SHP77 (cell line): ENCODE results near the gene SPINK9.
A peak's percentile ranks its signal among the peaks of the same experiment; 100 is the strongest.

Source experiments
- DNase-seq, 2 experiments: peaks; one replicate each; lab custom pipeline; 2025; lab: John Stamatoyannopoulos, UW

The SPINK9 gene

DNA sequence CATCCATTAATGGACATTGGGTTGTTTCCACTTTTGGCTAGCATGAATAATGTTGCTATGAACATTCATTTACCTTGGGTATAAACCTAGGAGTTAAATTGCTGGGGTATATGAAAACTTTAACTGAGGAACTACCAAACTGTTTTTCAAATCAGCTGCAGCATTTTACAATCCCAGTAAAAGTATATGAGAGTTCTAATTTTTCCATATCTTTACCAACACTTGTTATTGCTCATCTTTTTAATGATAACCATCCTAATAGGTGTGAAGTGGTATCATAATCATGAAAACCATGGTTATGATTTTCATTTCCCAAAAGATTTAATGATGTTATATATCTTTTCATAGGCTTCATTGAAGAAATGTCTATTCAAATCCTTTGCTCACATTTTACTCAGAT, 32.9 kb downstream of the SPINK9 start:
- DNase-seq = no peak

DNA sequence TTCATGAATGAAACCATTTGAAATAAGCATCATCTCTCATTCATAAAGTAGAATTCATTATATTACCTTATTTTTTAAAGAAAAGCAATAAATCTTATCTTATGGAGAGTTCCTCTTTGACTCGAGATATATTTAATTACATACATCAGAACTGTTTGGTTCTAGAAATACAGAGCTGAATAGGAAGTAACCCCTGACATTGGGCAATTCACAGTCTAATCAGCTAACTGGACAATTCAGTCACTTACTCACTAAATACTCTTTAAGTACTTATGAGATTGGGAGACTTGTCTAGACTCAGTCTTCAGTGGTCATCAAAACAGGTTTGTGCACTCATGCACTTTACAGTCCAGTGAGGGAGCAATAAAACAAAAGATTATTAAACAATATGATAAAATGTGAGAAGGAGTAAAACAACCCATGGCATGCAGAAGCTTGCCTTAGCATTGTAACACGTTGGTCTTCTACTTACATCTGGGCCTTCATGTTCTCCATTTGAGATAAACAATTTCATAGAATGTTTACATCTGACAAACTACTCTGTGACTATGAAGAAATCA, 36.9 kb downstream of the SPINK9 start:
- DNase-seq = no peak

DNA sequence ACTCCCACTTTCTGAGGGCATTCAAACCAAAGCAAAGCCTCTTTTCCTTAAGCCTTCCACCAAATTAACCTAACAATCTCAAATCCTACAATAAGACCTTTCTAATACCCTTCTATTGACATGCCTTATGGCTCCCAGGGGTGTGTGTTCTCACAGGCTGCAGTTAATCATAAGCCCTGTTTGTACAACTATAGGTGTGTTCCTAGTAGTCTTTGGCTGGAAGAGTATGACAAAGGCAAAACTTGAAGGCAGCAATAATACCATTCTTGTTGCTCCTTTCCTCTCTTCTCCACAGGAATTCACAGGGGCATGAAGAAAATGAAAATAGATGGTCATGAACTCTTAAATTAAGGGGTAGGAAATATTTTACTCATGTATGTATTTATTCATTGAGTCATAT, 37.5 kb downstream of the SPINK9 start:
- DNase-seq = no peak

DNA sequence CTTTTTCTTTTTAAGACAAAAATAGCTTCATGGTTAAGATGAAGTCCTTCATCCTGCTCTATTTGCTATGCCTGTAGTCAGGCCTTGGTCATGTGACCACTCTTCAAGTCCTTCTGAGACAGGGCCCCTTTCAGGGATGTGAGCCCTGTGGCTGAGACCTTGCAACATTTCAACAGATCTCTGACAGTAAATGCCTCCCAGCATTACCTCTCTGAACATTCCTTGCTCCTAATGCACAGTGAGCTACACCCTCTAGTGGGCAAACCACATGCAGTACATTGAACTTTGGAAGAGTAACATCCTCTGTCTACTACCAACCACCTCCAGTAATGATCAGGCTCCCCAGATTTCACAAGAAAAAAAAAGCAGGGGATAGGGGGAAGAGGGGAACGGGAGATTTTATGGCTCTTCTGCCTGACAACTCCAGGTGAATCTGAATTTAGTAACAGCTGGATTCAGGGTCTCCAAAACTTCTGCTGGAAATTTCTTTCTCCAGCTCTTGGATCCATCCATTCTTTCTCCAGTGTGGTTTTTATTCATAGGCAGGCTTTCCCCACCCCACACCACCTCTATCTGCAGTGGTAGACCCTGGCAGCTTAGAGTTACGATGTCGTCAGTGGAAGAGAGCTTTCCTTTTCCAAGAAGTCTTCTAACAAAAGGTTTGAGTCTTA, 39.5 kb downstream of the SPINK9 start:
- peak; percentile 50 to 56 for DNase-seq

DNA sequence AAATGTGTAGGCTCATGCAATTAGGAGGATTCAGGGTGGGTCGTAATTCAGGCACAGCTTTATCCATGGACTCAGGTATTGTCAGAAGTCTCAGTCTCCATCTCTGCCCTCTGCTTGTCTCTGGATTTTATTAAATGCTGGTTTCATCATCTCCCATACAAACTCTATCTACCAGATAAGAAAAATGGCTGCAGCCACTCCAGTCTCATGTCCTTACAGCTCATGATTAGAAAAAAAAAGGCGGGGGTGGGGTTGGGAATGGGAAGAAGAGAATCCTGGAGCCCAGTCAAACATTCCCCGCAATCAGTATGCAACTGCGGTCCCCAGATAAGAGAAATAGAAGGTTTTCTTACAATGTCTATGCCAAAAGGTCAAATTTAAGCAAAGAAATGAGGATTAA, 40.8 kb downstream of the SPINK9 start:
- DNase-seq = no peak

DNA sequence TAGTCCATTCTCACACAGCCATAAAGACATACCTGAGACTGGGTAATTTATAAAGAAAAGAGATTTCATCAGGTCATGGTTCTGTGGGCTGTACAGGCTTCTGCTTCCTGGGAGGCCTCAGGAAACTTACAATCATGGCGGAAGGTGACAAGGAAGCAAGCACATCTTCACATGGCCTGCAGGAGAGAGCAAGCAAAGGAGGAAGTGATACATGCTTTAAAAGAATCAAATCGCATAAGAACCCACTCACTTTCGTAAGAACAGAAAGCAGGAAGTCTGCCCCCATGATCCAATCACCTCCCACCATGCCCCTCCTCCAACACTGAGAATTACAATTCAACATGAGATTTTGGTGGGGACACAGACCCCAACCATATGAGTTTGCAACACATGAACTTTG, 43.3 kb downstream of the SPINK9 start:
- DNase-seq = no peak

DNA sequence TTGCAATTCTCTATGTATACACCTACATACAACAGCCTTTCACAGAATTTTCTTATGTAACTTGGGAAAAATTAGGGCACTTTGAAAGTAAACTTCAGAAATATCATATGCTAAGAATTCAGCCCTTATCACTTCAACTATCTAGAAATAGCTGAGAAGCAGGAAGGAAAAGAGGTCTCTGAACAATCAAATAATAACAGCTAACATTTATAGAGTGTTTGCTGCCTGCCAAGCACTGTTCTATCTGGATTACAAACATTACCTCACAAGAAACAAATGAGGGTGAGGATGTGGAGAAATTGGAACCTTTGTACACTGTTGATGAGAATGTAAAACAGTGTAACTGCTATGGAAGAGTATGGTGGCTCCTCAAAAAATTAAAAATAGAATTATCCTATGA, 44.0 kb downstream of the SPINK9 start:
- no peak for DNase-seq

DNA sequence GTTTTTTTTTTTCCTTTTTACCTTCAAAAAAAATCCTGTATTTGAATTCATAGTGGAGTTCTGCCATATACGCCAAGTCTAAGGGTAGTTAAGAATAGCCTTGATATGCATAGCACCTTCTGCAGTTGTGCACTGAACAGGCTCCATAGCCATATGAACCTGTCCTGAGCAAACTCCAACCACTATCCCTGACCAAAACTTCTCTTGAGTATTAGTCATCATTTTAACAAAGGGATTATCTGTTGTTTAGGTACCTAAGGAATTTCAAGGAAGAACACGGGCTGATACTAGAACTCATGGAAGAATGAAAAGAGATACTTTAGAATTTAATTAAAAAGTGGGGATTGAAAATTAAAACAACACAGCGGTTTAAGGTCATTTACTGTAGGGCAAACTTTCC, 46.5 kb downstream of the SPINK9 start:
- no peak for DNase-seq

DNA sequence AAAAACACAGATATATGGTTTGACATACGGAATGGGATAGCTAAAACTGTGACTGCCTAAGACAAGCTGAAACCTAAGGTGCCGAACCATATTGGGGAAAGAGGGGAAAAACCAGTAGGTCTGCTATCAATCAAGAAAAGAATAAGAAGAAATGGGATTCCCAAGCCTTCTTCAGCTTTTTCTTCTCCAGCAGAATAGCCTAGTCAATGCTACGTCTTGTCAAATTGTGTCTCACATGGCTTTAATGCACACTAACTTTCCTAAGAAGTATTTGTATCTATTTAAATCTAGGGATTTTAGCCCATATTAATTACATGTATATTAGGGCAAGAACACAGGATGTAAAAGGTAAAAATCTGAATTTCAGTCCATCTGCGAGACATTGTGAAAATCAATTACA, 47.6 kb downstream of the SPINK9 start:
- DNase-seq = no peak

DNA sequence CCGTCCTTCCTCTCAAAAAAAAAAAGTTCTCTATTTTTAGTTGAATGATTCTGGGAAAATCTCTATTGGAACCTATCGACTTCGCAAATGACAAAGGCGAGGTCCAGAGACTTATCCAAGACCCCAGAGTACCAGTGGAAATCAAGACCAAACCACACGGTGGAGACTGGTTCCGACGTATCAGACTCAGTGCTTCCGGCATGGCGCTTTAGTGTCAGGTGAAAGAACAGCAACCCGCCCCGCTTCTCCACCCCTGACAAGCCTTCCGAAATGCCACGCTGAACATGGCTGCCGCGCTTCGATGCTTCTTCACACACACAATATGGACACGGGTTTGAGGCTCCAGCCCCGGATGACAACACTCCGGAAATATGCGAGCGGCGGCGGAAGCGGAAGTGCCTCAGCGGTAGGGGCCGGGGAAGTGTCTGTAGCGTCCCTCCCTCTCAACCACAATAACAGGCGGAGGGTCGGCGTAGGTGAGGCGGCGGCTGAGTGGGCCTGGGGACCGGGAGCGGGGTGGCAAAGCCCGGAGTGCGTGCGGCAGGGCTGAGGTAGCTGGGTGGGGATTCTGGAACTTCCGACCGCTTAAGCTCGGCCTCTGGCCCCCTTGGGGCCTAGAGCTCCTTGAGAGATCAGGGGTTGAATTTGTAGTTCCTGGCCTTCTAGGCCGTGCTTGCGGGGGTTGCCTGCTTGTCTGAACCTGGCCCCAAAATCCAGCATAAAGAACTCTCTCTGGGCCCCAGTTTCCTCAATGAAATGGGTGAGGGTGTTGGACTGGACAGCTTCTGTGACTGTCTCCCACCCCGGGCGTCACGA, 48.4 kb downstream of the SPINK9 start, which contains the start of gene FBXO38:
Gene FBXO38 (plus strand): TSS at position 395 of the 816 bp plus-strand sequence. CDS start 10,819 bp downstream, outside the sequence.
- DNase-seq = peak; percentile 94 to 97

DNA sequence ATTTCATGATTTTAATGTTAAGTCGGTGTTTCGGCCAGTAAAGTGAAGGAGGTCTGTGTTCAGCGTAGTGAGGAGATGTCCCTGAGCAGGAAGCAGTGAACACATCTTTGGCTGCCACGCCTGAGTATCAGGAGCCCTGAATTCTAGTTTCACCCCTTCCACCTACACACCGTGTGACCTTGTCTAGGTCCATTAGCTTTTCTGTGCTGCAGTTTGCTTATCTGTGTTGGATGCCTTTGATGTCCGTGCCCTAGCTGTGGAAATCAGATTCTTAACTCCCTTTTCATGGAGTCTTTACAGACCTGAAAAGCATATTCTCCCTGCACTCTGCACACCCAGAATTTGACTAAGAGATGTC, 49.0 kb downstream of the SPINK9 start:
- no peak for DNase-seq

DNA sequence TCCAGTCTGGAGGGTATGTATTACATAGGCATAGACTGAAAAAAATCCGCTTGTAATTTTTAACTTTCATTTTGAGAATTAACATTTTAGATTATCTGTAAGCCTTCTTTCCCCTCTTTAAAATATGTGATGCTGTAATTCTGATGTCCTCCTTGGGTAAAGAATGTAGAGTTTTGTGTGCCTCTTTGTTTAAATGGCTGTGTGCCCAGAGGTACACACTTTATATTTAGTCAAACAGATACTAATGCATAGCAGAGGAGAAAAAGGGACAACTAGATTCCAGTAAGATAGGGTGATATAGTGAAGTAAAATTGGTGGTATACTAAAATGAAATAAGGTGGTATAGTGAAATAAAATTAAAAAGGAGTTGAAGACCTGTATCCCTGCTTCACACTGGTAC, 49.7 kb downstream of the SPINK9 start:
- no peak for DNase-seq

DNA sequence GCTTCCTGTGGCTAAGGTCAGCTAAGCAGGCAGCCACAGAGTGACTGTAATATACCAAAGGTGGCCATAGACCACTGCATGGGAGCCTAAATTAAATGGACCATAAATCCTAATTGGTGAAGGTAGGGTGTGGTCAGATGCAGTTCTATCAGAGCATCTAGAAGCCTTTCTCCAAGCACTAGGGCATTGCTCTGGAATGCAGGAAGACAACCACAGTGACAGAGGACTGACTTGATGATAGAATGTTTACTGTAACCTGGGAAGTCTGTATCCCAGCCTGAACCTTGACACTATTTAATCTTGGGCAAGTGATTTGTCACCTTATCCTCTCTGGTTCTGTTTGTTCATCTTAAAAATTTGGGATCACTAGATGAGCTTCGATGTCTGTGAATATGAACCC, 50.7 kb downstream of the SPINK9 start:
- no peak for DNase-seq

DNA sequence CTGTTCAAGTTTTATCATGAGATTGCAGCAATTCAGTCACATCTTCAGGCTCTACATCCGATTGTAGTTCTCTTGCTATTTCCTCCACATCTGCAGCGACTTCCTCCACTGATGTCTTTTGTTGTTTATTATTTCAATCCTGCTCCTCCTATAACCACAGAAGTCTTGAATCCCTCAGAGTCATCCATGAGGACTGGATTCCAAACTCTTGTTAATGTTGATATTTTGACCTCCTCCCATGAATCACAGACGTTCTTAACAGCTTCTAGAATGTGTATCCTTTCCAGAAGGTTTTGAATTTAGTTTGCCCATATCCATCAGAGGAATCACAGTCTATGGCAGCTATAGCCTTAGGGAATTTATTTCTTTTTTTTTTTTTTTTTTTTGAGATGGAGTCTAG, 52.0 kb downstream of the SPINK9 start:
- no peak for DNase-seq

DNA sequence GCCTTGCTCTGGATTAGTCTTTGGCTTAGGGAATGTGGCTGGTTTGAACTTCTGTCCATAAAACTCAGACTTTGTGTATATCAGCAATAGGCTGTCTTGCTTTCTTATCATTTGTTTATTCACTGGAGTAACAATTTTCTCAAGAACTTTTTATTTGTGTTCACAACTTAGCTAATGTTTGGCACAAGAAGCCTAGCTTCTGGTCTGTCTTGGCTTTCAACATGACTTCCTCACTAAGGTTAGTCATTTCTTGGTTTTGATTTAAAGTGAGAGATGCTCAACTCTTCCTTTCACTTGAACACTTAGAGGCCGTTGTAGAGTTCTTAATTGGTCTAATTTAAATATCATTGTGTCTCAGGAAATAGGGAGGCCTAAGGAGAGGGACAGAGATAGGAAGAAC, 53.3 kb downstream of the SPINK9 start:
- no peak for DNase-seq
